ENCODE measurements around the gene ERBB2. TPM values are rescaled to one million over a fixed set of nuclear protein-coding genes. Genes with fewer than 3 reads are reported as not detected.
A peak's percentile ranks its signal among the peaks of the same experiment; 100 is the strongest.

The ERBB2 gene
- total RNA-seq, 6 donors from 2014 or later = 88.6 to 126 (median 112) TPM

DNA sequence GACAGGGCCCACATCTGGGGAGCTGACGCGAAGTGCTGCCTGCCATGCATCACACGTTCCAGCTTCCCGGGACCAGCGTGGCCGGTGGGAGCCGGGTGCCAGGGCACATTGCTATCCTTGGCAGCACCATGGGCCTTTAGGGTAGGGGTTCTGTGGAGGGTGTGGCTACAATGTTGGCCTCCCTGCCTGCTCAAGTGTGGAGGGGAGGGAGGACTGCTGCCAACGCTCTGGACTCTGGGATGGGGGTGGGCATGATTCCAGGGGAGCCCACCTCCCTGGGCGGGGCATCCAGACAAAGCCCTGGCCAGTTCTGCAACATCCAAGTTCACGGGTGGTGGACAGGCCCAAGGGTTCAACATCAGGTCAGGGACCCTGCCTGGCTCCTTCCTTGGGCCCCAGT, 51.8 kb downstream of the ERBB2 start:
- WGBS, 2 donors = 70 to 75% methylated on average over 6 to 10 of the region's 10 CpGs
- no peak overlapping the region for H3K27ac ChIP-seq
- DNase-seq = peak; percentile 9 to 65

DNA sequence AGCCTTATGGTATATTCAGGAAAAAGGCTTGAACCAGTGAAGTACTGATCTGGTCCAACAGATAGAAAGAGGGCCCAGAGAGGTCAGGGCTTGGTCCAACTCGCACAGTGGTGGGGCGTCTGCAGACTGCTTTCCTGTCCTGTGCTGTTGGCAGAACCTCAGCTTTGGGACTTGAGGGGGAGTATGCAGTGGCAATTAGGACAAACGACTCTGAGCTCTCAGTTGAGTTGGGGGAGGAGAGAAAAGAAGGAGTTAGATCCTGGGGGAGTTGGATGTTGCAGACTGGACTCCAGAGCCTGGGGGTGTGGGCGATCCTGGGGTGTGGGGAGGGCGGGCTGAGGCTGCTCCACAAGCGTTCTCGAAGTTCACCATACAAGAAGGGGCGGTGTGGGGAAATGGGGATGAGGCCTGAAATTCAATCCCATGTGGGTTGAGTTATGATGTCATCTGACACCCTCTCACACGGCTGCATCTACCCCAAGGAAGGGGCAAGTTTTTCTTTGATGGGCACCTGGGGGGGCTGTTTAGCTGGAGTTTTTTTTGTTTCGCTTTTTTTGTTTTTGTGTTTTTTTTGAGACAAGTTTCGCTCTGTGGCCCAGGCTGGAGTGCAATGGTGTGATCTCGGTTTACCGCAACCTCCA, 52.5 kb downstream of the ERBB2 start:
- ATAC-seq (ENCODE audit: low FRiP score in 2 of 2) (no peak), DNase-seq (peak in 1 of 2 donors; percentile 28)
- Histone ChIP-seq H3K4me3 (no peak overlapping the region), H3K27ac (no peak overlapping the region), H3K36me3 (no peaks in the 10 kb centered on the region), H3K4me1 (peaks cover 16 to 28% (median 18%) of the 10 kb centered on the region in 4 donors), H3K9me3 (no peaks in the 10 kb centered on the region), H3K27me3 (no peaks in the 10 kb centered on the region)
- 86 to 88% methylated on average over 13 of the region's 13 CpGs for WGBS, 2 donors
- TF ChIP-seq, protein P1, sequence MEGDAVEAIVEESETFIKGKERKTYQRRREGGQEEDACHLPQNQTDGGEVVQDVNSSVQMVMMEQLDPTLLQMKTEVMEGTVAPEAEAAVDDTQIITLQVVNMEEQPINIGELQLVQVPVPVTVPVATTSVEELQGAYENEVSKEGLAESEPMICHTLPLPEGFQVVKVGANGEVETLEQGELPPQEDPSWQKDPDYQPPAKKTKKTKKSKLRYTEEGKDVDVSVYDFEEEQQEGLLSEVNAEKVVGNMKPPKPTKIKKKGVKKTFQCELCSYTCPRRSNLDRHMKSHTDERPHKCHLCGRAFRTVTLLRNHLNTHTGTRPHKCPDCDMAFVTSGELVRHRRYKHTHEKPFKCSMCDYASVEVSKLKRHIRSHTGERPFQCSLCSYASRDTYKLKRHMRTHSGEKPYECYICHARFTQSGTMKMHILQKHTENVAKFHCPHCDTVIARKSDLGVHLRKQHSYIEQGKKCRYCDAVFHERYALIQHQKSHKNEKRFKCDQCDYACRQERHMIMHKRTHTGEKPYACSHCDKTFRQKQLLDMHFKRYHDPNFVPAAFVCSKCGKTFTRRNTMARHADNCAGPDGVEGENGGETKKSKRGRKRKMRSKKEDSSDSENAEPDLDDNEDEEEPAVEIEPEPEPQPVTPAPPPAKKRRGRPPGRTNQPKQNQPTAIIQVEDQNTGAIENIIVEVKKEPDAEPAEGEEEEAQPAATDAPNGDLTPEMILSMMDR (IDR thresholded peaks at IDR 0.05) = no peak
- TF ChIP-seq POLR2AphosphoS5 (IDR thresholded peaks at IDR 0.05) = no peak
- no peak for TF ChIP-seq POLR2A (IDR thresholded peaks at IDR 0.05)
- no peak for TF ChIP-seq EP300 (IDR thresholded peaks at IDR 0.05)

More for the DNA sequence above, 51.8 kb downstream of the ERBB2 start:
- no peak overlapping the region for H3K4me3 ChIP-seq
- ATAC-seq (ENCODE audit: low FRiP score in 2 of 2) = no peak
- TF ChIP-seq EP300 (IDR thresholded peaks at IDR 0.05) (no peak), POLR2A (IDR thresholded peaks at IDR 0.05) (no peak), POLR2AphosphoS5 (IDR thresholded peaks at IDR 0.05) (no peak)
- H3K9me3 ChIP-seq = no peaks in the 10 kb centered on the region
- H3K36me3 ChIP-seq = peaks cover 0 to 2% (median 0%) of the 10 kb centered on the region in 4 donors
- H3K4me1 ChIP-seq = peaks cover 16 to 28% (median 18%) of the 10 kb centered on the region in 4 donors
- H3K27me3 ChIP-seq = no peaks in the 10 kb centered on the region

DNA sequence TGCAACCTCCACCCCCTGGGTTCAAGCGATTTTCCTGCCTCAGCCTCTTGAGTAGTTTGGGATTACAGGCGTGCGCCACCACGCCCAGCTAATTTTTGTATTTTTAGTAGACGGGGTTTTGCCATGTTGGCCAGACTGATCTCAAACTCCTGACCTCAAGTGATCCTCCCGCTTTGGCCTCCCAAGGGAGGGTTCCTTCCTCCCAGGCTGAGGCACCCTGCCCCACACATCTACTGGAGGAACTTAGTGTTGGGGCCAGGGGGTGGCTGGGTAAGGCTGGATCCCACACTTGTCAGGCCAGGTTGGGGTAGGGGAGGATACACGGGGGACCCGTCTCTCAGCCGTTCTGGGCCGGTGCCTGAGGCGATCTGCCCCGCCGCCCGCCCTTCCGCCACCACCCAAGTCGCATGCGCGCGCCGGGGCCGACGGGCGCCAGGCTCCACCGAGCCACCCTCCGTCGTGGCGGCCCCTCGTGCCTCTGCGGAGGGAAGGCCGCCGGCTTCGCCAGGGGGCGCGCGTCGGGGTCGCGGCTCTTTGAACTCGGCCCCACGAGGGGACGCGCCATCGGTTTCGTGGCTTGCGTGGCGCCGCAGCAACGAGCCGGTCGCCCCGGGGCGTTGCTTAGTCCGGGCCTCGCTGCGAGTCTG, 53.8 kb downstream of the ERBB2 start:
- TF ChIP-seq EP300 (IDR thresholded peaks at IDR 0.05) = no peak
- no peak for TF ChIP-seq POLR2AphosphoS5 (IDR thresholded peaks at IDR 0.05)
- TF ChIP-seq, protein P1 (IDR thresholded peaks at IDR 0.05) = no peak
- peak in 2 of 4 donors; percentile 25 to 47 for TF ChIP-seq POLR2A (IDR thresholded peaks at IDR 0.05)
- WGBS, 2 donors = 6 to 40% methylated on average over 6 to 38 of the region's 55 CpGs
- ATAC-seq (ENCODE audit: low FRiP score in 2 of 2) (peak; percentile 0 to 75), DNase-seq (peak; percentile 62 to 95)
- Histone ChIP-seq H3K27ac (peak overlapping the region; percentile 95 to 99 (median 98)), H3K36me3 (no peaks in the 10 kb centered on the region), H3K4me3 (peak overlapping the region; percentile 54 to 82 (median 66)), H3K9me3 (no peaks in the 10 kb centered on the region), H3K4me1 (peaks cover 16 to 28% (median 18%) of the 10 kb centered on the region in 4 donors), H3K27me3 (no peaks in the 10 kb centered on the region)

DNA sequence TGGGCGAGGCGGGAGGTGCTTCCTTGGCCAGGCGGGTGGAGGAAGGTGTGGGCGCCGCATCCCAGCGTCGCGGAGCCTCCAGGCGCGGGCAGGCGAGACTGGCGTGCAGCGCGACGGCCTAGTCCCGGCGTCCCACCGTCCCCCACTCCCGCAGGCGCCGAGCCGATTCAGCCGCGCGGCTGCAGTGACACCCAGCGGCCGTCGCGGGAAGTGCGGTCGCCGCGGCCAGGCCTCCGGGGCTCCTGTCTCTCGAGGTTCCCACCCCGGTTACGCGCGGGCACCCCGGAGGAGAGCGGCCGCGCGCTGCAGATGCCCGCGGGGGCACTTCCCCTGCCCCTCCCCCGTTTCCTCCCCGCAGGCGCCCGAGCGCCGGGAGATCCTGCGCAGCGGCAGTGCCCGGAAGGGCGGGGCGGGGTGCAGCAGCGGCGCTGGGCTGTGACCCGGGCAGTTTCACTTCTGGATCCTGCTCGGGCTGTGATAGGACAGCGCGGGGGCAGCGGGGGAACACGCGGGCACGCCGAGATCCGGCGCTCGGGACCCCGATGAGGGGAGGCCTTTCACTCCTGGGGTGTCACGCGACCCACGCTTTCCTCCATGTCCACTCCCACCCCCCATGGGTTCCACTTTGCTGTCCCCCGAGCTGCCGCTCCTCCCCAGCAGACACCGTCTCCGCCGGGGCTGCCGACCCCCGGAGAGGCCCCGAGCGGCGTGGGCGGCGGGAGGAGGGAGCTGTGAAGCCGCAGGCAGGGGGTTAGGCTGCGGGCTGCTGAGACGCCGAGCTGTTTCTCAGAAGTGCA, 54.5 kb downstream of the ERBB2 start:
- no peaks in the 10 kb centered on the region for H3K9me3 ChIP-seq
- H3K4me3 ChIP-seq = peak overlapping the region; percentile 54 to 82 (median 66)
- H3K27ac ChIP-seq = peak overlapping the region; percentile 95 to 99 (median 98)
- H3K27me3 ChIP-seq = no peaks in the 10 kb centered on the region
- DNase-seq (peak; percentile 97 to 99), ATAC-seq (ENCODE audit: low FRiP score in 2 of 2) (peak; percentile 95)
- 1% methylated on average over 57 of the region's 91 CpGs; no CpG with 5 or more reads in 1 of the 2 donors for WGBS, 2 donors
- H3K36me3 ChIP-seq = no peaks in the 10 kb centered on the region
- peak in 2 of 4 donors; percentile 76 to 87 for TF ChIP-seq POLR2A (IDR thresholded peaks at IDR 0.05)
- TF ChIP-seq, protein P1 (IDR thresholded peaks at IDR 0.05) = peak; percentile 98 to 100 (median 100)
- TF ChIP-seq POLR2AphosphoS5 (IDR thresholded peaks at IDR 0.05) = peak; percentile 81 to 94
- peak in 2 of 4 donors; percentile 59 to 85 for TF ChIP-seq EP300 (IDR thresholded peaks at IDR 0.05)
- H3K4me1 ChIP-seq = peaks cover 16 to 28% (median 18%) of the 10 kb centered on the region in 4 donors

Measured in upper lobe of left lung (tissue), 6 donors.